Pulmonary artery endothelial cell (primary cell): ENCODE data around the gene SPARCL1. TPM values are rescaled to one million over a fixed set of nuclear protein-coding genes. Genes with fewer than 3 reads are reported as not detected.
"Not testable (repeated sequence)": the region's sequence is repeated elsewhere in the genome, so short reads cannot be mapped to it uniquely, and the experiment has no call there.

Source experiments
- DNase-seq: peaks from one replicate; pipeline ENCODE4 v3.0.0-alpha.2; 2011; ENCODE audit warnings: low read depth, low spot score
- total RNA-seq: library from RNA; depleted of rRNA; stranded (reverse); fragments of >200 nt; gene quantifications from 2 replicates; pipeline ENCODE4 v1.2.3, GENCODE V29; 2014

The SPARCL1 gene
- total RNA-seq, 1 donor from 2014 or later, result under 0.01 TPM

- no peak for DNase-seq
Observed at GRCh38 chr4:87505862-87506261, 23.3 kb downstream of the SPARCL1 start.

- no peak for DNase-seq
Observed at GRCh38 chr4:87502580-87503238, 26.5 kb downstream of the SPARCL1 start.

- DNase-seq, result no peak
Observed at GRCh38 chr4:87500092-87500462, 29.1 kb downstream of the SPARCL1 start.

GRCh38 chr4:87499403-87500091 lies 29.6 kb downstream of the SPARCL1 start:
- no peak for DNase-seq

- no peak for DNase-seq
Observed at GRCh38 chr4:87498446-87498900, 30.7 kb downstream of the SPARCL1 start.

- no peak for DNase-seq
Observed at GRCh38 chr4:87497578-87497977, 31.6 kb downstream of the SPARCL1 start.

- no peak for DNase-seq
Observed at GRCh38 chr4:87497159-87497558, 32.0 kb downstream of the SPARCL1 start.

GRCh38 chr4:87493115-87493514 lies 36.1 kb downstream of the SPARCL1 start:
- DNase-seq, result no peak

GRCh38 chr4:87491851-87492250 lies 37.3 kb downstream of the SPARCL1 start:
- DNase-seq, result not testable (repeated sequence)

- no peak for DNase-seq
Observed at GRCh38 chr4:87491436-87491835, 37.7 kb downstream of the SPARCL1 start.

- DNase-seq, result no peak
Observed at GRCh38 chr4:87490664-87491369, 38.4 kb downstream of the SPARCL1 start.

- no peak for DNase-seq
Observed at GRCh38 chr4:87489678-87490077, 39.5 kb downstream of the SPARCL1 start.

GRCh38 chr4:87488666-87489065 lies 40.5 kb downstream of the SPARCL1 start:
- not testable (repeated sequence) for DNase-seq

- not testable (repeated sequence) for DNase-seq
Observed at GRCh38 chr4:87483247-87483646, 45.9 kb downstream of the SPARCL1 start.

GRCh38 chr4:87481377-87481776 lies 47.8 kb downstream of the SPARCL1 start:
- no peak for DNase-seq

- DNase-seq, result no peak
Observed at GRCh38 chr4:87478732-87479250, 50.4 kb downstream of the SPARCL1 start.

- DNase-seq, result no peak
Observed at GRCh38 chr4:87476934-87477333, 52.2 kb downstream of the SPARCL1 start.

- no peak for DNase-seq
Observed at GRCh38 chr4:87469390-87469789, 59.8 kb downstream of the SPARCL1 start.

GRCh38 chr4:87465739-87466366 lies 63.3 kb downstream of the SPARCL1 start:
- peak; percentile 15 for DNase-seq

- DNase-seq, result no peak
Observed at GRCh38 chr4:87462102-87462501, 67.1 kb downstream of the SPARCL1 start.

GRCh38 chr4:87461281-87461700 lies 67.9 kb downstream of the SPARCL1 start:
- no peak for DNase-seq

- no peak for DNase-seq
Observed at GRCh38 chr4:87458913-87459312, 70.3 kb downstream of the SPARCL1 start.
